Measurements from ENCODE around the gene DNAAF6. TPM values are rescaled to one million over a fixed set of nuclear protein-coding genes. Genes with fewer than 3 reads are reported as not detected.

The DNAAF6 gene
- total RNA-seq, 1 donor from 2014 or later: 0.48 TPM

DNA sequence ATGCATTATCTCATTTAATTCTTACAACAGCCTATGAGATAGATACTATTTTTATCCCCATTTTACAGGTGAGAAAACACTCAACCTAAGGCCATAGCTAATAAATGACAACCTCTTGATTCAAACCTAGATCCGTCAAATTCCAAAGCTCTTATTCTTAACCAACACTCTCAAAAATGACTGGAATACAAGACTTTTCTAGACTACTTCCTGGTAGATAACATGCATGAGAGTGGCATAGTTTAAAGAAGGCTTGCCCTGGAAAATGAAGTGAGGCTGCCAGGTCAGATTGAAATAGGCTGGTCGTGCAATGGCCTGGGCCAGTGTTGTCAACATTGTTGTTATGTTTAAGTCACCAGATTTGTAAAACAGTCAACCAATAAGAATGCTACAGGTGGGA is 86.6 kb downstream of the DNAAF6 start:
- DNase-seq (ENCODE audit: low spot score): no peak

Other genes starting within 250 kb of the DNAAF6 start
- gene MORC4, start 206.4 kb upstream of the DNAAF6 start, total RNA-seq (ENCODE audit: insufficient read depth, low replicate concordance): 50.6 TPM
- 27.2 TPM for gene RBM41, start 87.8 kb upstream of the DNAAF6 start, total RNA-seq (ENCODE audit: insufficient read depth, low replicate concordance)
- 2.9 TPM for gene NUP62CL, start 178 bp upstream of the DNAAF6 start, total RNA-seq (ENCODE audit: insufficient read depth, low replicate concordance)
- gene FRMPD3, start 243.0 kb downstream of the DNAAF6 start, total RNA-seq (ENCODE audit: insufficient read depth, low replicate concordance): 2.4 TPM